GM18511 (cell line): ENCODE results near the gene PRDX2.
"Not testable (repeated sequence)": the region's sequence is repeated elsewhere in the genome, so short reads cannot be mapped to it uniquely, and the experiment has no call there.

ENCODE experiments used
- ATAC-seq: cut with Tn5 transposase; IDR thresholded peaks from one replicate; pipeline ENCODE4 v1.9.1; 2021; ENCODE audit warnings: mild to moderate bottlenecking, moderate library complexity; ENCODE audit not compliant: unreplicated experiment

Gene PRDX2

DNA sequence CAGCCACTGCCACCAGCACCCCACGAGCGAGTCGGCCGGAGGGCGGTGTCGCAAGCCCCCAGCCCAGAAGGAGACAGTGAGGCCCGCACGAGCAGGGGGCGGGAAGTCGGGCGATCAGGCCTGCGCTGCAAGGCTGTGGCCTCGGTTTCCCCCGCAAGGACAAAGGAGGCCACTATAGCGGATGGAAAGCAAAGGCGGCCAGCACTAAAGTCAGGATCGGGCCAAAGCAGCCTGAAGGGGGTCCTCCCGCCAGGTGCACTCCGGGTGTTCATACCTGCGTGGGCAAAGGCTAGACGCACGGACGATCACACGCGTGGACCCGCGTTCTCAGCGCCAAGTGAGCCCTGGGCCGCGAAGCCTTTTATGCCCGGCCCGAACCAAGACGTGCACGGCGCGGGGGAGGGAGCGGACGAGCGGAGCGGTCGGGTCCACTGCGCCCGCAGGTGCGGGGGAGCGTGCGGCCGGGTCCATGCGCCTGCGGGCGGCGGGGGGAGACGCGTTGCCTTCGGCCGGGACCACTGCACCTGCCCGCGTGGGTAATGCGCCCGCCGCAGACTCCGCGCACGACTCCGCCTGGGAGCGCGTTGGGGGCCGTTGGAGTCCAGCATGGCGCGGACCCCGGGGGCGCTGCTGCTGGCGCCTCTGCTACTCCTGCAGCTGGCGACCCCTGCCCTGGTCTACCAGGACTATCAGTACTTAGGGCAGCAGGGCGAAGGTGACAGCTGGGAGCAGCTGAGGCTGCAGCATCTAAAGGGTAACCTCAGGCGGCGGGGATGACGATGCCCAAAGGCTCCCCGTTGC is at the start of gene PRDX2, which contains the start of gene THSD8:
Gene PRDX2, minus strand, starts transcription at position 335 of the 801 bp plus-strand sequence. CDS start 539 bp downstream, outside the sequence.
Gene THSD8, plus strand, starts transcription at position 604 of the 801 bp plus-strand sequence. Its CDS starts 3 bp downstream, at position 607.
- no peak for ATAC-seq

DNA sequence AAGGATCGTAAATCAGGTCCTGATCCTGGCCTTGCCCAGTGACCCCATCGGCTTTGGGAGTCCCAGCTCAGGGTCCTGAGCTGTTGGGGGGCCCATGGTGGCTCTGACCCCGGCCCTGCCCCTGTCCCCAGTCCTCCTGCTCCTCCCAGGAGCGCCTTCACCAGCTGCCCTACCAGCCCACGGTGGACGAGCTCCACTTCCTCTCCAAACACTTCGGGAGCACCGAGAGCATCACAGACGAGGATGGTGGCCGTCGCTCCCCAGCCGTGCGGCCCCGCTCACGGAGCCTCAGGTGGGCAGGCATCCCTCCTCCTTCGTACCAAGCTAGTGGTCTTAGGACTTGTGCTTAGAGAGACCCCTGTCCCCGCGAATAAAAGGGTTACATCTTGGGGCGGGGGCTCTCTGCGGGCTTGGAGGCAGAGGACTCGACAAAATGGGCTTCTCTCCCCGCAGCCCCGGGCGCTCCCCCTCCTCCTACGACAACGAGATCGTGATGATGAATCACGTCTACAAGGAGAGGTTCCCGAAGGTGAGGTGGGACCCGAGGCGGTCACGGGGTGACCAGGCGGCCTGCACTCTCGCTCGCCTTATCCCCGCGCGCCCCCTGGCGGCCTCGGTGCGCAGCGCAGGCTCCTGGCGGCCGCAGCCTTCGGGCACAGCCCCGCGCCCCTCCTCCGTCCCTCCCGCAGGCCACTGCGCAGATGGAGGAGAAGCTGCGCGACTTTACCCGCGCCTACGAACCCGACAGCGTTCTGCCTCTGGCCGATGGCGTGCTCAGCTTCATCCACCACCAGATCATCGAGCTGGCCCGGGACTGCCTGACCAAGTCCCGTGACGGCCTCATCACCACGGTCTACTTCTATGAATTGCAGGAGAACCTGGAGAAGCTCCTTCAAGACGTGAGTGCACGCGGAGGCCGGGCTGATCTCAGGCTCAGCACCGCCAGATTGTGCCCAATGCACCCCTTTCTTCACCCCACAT is 45.8 kb upstream of the PRDX2 start:
- ATAC-seq, result no peak

DNA sequence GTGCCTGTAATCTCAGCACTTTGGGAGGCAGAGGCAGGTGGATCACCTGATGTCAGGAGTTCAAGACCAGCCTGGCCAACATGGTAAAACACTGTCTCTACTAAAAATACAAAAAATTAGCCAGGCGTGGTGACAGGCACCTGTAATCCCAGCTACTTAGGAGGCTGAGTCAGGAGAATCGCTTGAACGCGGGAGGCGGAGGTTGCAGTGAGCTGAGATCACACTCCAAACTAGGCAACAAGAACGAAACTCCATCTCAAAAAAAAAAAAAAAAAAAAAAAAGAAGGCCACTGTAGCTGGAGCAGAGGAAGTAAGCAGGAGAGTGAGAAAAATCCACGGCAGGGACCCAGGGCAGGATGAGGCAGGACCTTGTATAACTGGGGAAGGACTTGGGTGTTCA is 45.0 kb upstream of the PRDX2 start:
- ATAC-seq, result not testable (repeated sequence)

DNA sequence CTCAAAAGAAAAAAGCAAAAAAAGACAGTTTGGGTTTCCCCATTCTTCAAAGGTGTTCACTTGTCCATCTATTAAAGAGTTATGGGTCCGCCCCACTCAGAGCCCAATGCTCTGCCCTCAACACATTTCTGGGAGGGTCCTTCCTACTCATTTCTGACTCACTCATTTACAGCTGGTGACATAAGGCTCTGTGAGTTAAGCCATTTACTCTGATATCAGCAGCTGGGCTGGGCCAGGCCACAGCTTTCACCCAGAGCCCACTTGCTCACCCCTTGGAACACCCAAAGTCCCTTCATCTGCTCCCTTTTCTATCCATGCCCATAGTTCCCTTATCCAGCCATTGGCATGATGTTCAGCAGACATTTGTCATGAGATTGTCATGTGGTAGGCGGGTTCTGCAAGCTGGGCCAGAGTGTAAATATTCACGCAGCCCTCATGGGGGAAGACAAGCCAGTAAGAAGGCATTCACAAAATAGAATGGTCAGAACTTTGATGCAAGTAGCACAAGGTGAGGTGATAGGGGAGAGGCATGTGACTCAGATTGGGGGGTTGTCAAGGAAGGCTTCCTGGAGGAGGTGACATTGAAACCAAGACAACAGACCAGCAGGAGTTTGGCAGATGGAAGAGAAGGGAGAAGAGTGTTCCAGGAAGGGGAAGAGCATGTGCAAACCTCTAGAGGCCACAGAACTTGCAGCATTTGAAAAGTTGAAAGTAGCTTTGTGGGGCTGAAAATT is 42.6 kb upstream of the PRDX2 start:
- ATAC-seq, result no peak

DNA sequence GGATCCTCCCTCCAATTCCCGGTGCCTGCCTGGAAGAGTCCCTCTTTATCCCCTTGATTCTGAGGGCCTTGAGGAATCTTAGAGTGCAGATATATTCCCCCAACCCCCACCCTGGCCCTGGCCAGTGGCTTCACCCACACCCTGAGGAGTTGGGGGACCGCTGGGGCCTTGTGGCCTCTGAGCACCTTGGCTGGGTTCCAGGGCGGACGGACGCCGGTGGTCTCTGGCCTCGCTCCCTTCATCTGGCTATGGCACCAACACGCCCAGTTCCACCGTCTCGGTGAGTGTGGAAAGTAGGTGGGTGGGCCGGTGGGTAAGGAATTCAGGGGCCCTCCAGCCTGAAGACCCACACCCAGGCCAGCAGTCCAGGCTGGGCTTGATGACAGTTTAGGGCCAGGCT is 41.7 kb upstream of the PRDX2 start:
- ATAC-seq, result no peak

DNA sequence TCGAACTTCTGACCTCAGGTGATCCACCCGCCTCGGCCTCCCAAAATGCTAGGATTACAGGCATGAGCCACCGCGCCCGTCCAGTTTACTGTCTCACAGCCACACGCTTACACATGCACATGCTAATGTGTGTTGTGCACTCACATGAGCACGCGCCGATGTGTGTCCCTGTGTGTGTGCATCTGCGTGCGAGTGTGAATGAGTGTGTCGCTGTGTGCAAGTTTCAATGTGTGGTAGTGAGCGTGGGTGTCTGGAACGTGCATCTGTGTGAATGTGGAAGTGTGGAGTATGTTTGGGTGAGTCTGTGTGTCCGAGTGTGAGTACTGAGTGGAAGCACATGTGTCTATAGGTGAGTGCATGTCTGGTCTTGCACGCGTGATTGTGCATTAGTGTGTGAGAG is 40.9 kb upstream of the PRDX2 start:
- ATAC-seq, result no peak

DNA sequence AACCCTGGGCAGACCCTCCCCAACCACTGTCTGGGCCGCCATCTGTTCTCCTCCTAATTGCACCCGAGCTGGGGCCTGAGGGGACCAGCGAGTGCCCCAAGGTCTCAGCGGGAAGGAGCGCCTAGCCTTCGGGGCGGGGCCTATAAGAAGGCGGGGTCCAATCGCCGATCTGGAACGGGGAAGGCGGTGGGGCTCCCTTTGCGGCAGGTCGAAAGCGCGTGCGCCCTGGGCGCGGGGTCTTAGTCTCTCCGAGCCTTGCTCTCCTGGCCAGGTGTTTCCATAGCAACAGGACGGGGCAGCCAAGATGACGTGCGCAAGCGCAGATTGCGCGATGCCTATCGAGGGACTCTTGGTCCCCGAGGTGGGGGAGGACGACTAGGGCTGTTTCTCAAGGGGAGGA is 39.5 kb upstream of the PRDX2 start:
- ATAC-seq, result no peak

DNA sequence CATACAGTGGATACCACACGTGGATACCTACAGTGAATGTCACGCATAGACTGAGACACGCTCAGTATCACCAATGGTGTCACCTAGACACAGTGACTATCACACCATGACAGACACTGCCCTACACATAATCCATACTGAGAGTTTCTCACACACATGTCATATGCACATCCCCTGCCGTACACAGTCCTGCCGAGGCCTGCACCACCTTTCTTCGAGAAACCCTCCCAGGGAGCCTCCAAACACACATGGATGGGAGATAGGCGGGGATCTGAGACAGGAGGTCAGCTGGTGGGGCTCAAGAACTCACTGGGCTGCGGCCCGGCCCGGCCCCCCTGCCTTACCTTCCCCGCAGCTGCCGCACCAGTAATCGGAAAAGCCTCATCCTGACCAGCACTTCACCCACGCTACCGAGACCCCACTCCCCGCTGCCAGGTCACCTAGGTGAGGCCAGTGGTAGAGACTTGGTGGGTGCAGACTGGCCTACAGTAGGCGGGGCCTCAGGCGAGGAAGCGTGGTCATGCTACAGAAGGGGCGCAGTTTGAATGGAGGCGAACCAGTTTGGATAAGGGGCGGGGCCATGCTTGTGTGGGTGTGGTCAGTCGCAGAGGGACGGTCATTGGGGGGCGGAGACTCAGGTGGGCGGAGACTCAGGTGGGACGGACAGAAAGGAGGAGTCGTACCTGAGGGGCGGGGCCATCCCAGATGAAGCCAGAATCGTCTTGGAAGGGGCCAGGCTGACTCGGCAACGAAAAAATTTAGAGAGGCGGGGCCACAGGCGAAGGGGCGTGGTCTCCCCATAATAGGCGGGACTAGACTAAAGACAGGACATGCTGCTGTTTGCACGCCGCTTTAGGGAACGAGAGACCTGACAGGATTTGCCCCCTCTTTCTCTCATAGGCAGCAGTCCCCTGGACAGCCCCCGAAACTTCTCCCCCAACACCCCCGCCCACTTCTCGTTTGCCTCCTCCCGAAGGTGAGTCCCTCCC is 38.8 kb upstream of the PRDX2 start:
- no peak for ATAC-seq

DNA sequence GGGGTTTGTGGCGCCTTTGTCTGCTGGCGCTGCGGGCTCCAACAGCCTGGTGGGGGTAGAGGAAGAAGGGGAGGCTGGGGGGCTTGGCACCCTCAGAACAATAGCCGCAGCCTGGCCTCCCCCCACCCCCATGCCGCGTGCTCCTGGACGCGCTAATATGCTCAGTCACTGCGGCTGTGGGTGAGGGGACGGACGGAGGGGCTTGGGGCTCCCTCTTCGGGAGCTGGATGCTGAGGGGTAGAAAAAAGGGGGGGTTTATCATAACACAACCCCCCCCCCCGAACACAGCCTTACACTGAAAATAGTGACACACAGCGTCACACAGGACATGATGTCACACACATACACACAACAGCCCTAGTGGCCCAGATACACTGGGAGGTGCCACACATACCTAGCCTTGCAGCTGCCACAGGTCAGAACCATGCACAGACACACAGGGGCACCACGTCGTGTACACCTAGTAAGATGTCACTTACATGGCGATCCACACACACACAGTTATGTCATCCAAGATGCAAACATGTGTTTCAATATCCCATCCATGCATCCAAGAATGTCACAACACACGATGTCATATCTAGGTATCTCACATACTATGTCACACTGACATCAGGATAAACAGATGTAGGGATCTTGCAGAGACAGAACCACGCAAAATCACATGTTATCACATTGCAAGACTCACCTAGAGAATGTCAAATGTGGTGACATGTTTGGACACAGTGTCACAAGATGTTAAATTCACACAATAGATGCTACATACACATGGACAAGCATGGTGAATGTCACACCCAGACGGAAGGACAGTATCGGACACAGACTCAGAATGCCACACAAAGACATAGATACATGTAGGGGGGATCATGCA is 37.5 kb upstream of the PRDX2 start:
- no peak for ATAC-seq

DNA sequence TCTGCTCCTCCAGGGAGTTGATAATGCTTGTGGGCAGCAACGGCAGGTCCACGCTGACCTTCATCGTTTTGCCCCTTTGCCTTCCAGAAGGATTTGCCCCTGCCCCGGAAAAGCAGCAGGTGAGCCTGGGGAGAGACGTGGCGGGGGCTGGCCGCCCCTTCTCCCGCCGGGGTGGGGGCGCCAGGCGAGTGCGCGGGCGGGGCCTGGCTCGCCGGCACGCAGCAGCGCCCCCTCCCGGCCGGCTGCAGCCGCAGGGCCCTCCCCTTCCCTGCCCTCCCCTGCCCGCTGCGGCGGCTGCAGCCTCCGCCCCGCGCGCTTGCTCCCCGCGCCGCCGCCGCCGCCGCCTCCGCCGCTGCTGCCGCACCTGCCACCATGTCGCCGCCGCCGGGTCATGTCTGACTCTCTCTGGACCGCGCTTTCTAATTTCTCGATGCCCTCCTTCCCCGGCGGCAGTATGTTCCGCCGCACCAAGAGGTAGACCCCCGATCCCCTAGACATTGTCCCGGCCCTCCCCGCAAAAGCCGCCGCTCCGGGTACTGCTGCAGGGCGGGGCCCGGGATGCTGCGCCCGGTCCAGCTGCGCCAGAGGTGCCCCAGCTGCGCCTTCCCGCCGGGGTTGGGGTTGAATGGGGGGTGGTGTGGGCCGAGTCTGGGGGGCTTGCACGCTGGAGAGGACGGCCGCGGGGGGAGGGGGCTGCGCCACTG is 36.7 kb upstream of the PRDX2 start, which contains the start of gene MAST1:
Gene MAST1, plus strand, starts transcription at position 334 of the 704 bp plus-strand sequence. Its CDS starts 58 bp downstream, at position 392.
- ATAC-seq, result no peak

DNA sequence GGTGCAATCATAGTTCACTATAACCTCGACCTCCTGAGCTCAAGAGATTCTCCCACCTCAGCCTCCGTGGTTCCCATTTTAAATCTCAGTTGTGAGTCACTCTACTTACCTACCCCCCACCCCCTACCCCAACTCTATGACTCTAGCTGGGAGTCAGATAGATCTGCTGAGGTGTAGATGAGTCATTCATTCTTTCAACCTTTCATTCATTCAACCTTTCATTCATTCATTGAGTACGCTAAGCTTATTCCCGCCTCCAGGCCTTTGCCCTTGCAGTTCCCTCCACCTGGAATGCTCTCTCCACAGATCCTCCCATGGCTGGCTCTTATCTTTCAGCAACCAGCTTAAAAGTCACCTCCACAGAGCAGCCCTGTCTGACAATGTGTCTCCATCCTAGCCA is 35.6 kb upstream of the PRDX2 start:
- ATAC-seq, result no peak

DNA sequence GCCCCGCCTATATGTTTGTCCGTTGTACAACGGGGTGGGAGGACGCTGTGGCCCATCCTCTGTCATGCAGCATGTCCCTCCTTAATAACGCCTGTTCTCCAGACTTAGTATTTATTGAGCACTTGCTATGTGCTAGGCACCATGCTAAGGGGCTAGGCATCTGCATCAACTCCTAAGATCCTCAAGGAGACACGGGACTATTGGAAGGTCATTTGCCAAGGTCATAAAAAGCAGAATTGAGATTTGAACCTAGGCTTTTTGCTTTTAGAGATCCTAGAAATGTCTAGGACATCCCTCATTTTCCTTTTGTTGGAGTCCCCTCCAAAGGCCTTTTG is 34.9 kb upstream of the PRDX2 start:
- ATAC-seq, result no peak

DNA sequence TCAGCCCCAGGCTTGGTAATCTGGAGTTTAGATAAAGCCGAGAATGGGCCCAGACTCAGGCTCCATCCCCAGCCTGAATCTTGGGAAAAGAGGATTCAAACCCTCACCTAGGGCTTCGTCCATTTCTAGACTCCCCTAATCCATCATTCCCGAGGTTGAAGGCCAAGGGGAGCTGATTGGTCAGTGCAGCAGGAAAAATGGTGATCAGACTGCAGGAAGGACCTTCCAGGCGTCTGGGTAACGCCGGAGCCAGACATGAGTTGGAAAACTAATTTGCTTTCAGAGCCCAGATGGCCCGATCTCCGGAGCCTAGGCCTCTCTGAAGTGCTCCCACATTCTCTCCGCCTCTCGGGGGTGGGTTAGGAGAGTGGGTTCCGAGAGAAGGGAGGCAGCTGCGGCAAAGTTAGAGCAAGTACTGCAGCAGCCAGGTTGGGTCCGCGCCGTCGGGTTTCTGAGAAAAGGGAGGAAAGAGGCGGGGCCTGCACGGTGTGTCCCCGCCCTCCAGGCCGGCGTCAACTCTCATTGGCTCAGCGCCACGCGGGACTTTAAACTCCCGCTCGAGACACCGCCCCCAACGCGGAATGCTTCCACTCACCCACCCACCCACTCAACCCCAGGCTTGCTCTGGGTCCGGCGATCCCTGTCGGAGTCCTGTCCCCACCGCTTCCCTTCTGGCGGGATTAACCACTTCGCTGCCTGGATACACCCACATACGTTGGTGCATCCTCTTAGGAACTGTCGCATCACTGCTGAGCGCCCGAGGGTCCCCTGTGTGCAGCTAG is 33.6 kb upstream of the PRDX2 start:
- ATAC-seq, result no peak

DNA sequence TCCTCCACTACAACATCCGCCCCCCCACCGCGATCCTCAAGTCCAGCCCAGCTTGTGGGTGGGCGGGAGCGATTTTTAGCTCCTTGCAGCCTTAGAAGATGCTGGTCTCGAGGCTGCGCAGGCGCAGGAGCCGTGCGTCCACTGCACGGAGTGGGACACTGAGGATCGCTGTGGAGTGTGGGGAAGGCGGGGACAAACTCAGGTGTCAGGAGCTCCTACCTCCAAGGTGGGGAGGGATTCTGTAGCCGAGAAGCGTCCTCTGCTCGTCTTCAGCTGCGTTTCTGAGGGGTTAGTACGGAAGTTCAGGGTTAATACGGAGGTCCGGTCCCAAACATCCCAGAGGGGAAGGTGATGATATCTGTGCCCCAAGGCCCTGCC is 33.0 kb upstream of the PRDX2 start, which contains the start of gene RTBDN:
Gene RTBDN, minus strand, starts transcription at position 14 of the 378 bp plus-strand sequence. CDS start 4,600 bp downstream, outside the sequence.
- no peak for ATAC-seq

DNA sequence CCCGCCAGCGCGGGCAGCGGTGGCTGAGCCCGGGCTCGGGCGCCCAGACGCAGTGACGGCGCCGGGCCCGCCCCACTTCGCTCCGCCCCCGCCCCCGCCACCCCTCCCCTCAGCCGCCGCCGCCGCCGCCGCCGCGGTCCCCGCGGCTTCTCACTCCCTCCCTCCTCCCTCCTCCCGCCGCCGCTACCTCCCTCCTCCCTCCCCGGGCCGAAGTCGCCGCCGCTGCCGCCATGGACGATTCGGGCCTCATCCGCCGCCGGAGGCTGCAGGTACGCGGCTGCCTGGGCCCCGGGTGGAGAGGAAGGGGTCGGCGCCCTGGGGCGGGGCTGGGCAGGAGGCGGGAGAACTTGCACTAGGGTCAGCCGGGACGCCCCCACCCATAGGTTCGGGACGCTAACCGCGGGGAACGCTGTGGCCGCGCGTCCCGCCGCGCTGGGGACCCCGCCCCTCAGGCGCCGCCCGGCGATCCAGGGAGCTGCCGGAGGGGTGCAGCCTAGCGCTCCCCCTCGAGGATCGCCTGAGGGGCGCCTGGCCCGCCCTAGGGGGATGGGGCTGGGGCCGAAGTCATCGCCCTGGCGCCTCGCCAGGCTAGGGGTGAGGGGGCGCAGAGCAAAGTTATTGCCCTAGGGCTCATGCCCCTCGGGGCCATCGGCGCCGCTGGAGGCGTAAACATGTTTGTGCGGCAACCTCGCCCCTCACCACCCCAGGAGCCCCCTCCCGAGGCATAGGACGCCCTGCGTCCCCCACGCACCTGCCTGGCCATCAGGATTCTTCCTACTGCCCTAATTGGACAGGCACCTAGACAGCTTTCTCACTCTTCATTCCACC is 32.4 kb upstream of the PRDX2 start:
- ATAC-seq, result no peak

DNA sequence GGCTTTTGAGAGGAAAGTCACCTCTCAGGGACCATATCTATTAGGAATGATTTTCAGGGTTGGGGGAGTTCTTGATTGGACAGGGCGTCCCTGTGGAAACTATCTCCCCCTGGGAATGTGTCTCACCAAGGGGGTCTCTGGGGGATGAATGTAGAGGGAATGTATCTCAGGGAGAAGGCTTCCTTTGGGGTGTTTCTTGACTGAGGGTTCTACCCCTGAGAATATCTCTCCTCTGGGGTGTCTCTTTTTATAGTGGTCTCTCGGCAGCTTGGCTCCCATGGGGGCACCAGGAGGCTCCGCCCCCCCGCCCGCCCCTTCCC is 31.8 kb upstream of the PRDX2 start:
- ATAC-seq, result no peak

DNA sequence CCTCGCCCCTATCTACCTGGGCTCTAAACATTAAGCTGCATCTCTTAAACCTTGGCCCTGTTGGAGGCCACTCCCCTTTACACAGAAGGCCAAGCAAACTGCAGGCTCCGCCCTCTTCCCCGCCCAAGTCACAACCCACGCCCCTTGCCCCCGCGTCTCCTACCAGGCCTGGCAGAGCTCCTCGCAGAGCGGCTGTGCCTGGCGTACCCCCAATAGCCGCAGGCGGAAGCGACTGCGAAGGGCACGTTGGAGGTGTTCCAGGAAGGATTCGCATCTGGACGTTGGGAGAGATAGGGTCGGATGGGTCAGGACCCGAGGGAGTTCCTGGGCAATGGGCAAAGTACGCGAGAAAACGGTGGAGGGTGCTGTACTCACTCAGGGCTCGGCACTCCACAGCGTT is 26.9 kb upstream of the PRDX2 start:
- no peak for ATAC-seq
